Panc1 (cell line): ENCODE data around the gene NOX5. TPM values are rescaled to one million over a fixed set of nuclear protein-coding genes. Genes with fewer than 3 reads are reported as not detected.

Source experiments
- ATAC-seq: fragments of 200-7000 bp; cut with Tn5 transposase; 2 replicates; pipeline ENCODE4 v1.9.1; 2020; ENCODE audit warnings: mild to moderate bottlenecking, moderate library complexity
- BruUV-seq: library from RNA; stranded (reverse); fragments of 400-500 nt; replicated peaks from 2 replicates; lab custom pipeline; 2021; lab: Mats Ljungman, UMichigan
- CTCF ChIA-PET: fragments of 300-600 bp; sonication (Branson Sonifier 250); formaldehyde crosslinking; loops from one replicate; lab custom pipeline; 2022; ENCODE audit warnings: antibody characterized with exemption; lab: Charles Lee
- POLR2A ChIA-PET: fragments of 300-600 bp; sonication (Branson Sonifier 250); formaldehyde crosslinking; loops from one replicate; lab custom pipeline; 2022; ENCODE audit warnings: antibody characterized with exemption; lab: Charles Lee
- DNase-seq: peaks from one replicate; pipeline ENCODE4 v3.0.0-alpha.2; 2010; ENCODE audit warnings: low read depth, low spot score
- H3K27ac ChIP-seq: 2 replicates; pipeline ENCODE4 v1.5.1; 2011; ENCODE audit warnings: mild to moderate bottlenecking, low read length, inconsistent platforms
- H3K27me3 ChIP-seq: fragments of 200-500 bp; sonication (Bioruptor generic); 2 replicates; pipeline ENCODE4 v1.6.0; 2014; ENCODE audit warnings: low read length, inconsistent platforms; ENCODE audit not compliant: control insufficient read depth, insufficient read depth
- H3K36me3 ChIP-seq: fragments of 200-500 bp; sonication (Bioruptor generic); 2 replicates; pipeline ENCODE4 v1.5.1; 2014; ENCODE audit warnings: inconsistent platforms, mild to moderate bottlenecking, low read length, moderate library complexity; ENCODE audit not compliant: control insufficient read depth, insufficient read depth
- H3K4me1 ChIP-seq: 2 replicates; pipeline ENCODE4 v1.5.1; 2011; ENCODE audit warnings: inconsistent platforms, mild to moderate bottlenecking, low read length, moderate library complexity; ENCODE audit not compliant: control insufficient read depth, insufficient read depth
- H3K4me3 ChIP-seq, 2 experiments: 2 replicates each; pipeline ENCODE4 v1.5.1; 2011 to 2012; ENCODE audit warnings: low read depth in 2 of 2, low read length in 2 of 2, mild to moderate bottlenecking in 2 of 2, inconsistent platforms in 1 of 2, moderate library complexity in 1 of 2
- H3K9me3 ChIP-seq: fragments of 200-500 bp; sonication (Bioruptor generic); 2 replicates; pipeline ENCODE4 v1.5.1; 2014; ENCODE audit warnings: low read depth, mild to moderate bottlenecking, inconsistent platforms, low read length, moderate library complexity; ENCODE audit not compliant: control insufficient read depth, insufficient read depth
- CTCF ChIP-seq: fragments of 450-650 bp; IDR thresholded peaks from 2 replicates; pipeline ENCODE4 v1.5.1; 2017; ENCODE audit warnings: mild to moderate bottlenecking
- POLR2AphosphoS5 ChIP-seq: IDR thresholded peaks from 2 replicates; pipeline ENCODE4 v1.6.1; 2012; ENCODE audit warnings: mild to moderate bottlenecking, low read depth, low read length, moderate library complexity
- REST ChIP-seq, 2 experiments: IDR thresholded peaks; 2 replicates each; pipeline ENCODE4 v1.6.1; 2011 to 2012; ENCODE audit warnings: low read depth in 2 of 2, control low read depth in 1 of 2, low read length in 1 of 2, mild to moderate bottlenecking in 1 of 2, moderate library complexity in 1 of 2; ENCODE audit not compliant: insufficient read depth in 1 of 2
- SIN3A ChIP-seq: IDR thresholded peaks from 2 replicates; pipeline ENCODE4 v1.6.1; 2012; ENCODE audit warnings: low read depth, mild to moderate bottlenecking, low read length, moderate library complexity, borderline replicate concordance; ENCODE audit not compliant: insufficient read depth
- TCF7L2 ChIP-seq: IDR thresholded peaks from 2 replicates; pipeline ENCODE4 v1.6.1; 2011; ENCODE audit warnings: mild to moderate bottlenecking, low read depth, low read length, inconsistent platforms
- in situ Hi-C: cut with HindIII; loops from 2 replicates; pipeline ENCODE4 v1.10.0; 2016; ENCODE audit warnings: low sequenced_read_pairs, low pct_unique_long_range_greater_than_20kb
- intact Hi-C: fragments of 100-400 bp; cut with micrococcal nuclease; formaldehyde crosslinking; loops from one replicate; pipeline ENCODE4 v1.10.0; 2022; ENCODE audit not compliant: unreplicated experiment
- total RNA-seq: library from RNA; stranded (reverse); gene quantifications from one replicate; pipeline ENCODE4 v1.2.1, GENCODE V29; 2021; ENCODE audit not compliant: unreplicated experiment

NOX5 gene
- total RNA-seq, 1 experiment from 2014 or later = 0.26 TPM

GRCh38 chr15:68992696-68993095 is 21.8 kb upstream of the NOX5 start:
- POLR2A ChIA-PET = no interaction called here
- in situ Hi-C loops = no loop called here
- peaks cover 2% of the 10 kb centered on the region for H3K27me3 ChIP-seq
- TF ChIP-seq POLR2AphosphoS5 = no peak
- no peak for ATAC-seq
- H3K4me3 ChIP-seq = no peak overlapping the region
- BruUV-seq = no TSS peak
- no peaks in the 10 kb centered on the region for H3K4me1 ChIP-seq
- CTCF ChIA-PET = no interaction called here
- H3K27ac ChIP-seq = no peak overlapping the region
- no peaks in the 10 kb centered on the region for H3K36me3 ChIP-seq
- no peak for DNase-seq
- intact Hi-C loops = no loop called here
- H3K9me3 ChIP-seq = no peaks in the 10 kb centered on the region

- Histone ChIP-seq H3K27ac (no peak overlapping the region), H3K4me1 (no peaks in the 10 kb centered on the region), H3K27me3 (peaks cover 2% of the 10 kb centered on the region), H3K36me3 (no peaks in the 10 kb centered on the region), H3K9me3 (no peaks in the 10 kb centered on the region), H3K4me3 (no peak overlapping the region)
- no TSS peak for BruUV-seq
- ChIA-PET POLR2A (no interaction called here), CTCF (no interaction called here)
- TF ChIP-seq SIN3A (no peak), CTCF (no peak), POLR2AphosphoS5 (no peak), TCF7L2 (no peak), REST (IDR thresholded peaks at IDR 0.05; ENCODE audit: insufficient read depth in 1 of 2, low read depth in 2 of 2, low read length in 1 of 2) (no peak)
- intact Hi-C loops = no loop called here
- in situ Hi-C loops = no loop called here
- ATAC-seq (no peak), DNase-seq (no peak)
Observed at GRCh38 chr15:68993276-68993675, 21.2 kb upstream of the NOX5 start.

GRCh38 chr15:68994149-68994548 is 20.3 kb upstream of the NOX5 start:
- ChIA-PET POLR2A (no interaction called here), CTCF (no interaction called here)
- no peaks in the 10 kb centered on the region for H3K4me1 ChIP-seq
- H3K36me3 ChIP-seq = no peaks in the 10 kb centered on the region
- H3K9me3 ChIP-seq = no peaks in the 10 kb centered on the region
- no TSS peak for BruUV-seq
- H3K4me3 ChIP-seq = no peak overlapping the region
- ATAC-seq (no peak), DNase-seq (no peak)
- peaks cover 2% of the 10 kb centered on the region for H3K27me3 ChIP-seq
- intact Hi-C loops = no loop called here
- no peak overlapping the region for H3K27ac ChIP-seq
- TF ChIP-seq CTCF (no peak), POLR2AphosphoS5 (no peak), REST (IDR thresholded peaks at IDR 0.05; ENCODE audit: insufficient read depth in 1 of 2, low read depth in 2 of 2, low read length in 1 of 2) (no peak), SIN3A (no peak)
- in situ Hi-C loops = no loop called here
